SK-N-SH (cell line): ENCODE measurements around the gene TAS1R3. TPM values are rescaled to one million over a fixed set of nuclear protein-coding genes. Genes with fewer than 3 reads are reported as not detected.

Experiments used
- CTCF ChIA-PET: fragments of 300-600, 350-600 bp; formaldehyde crosslinking; extraction: SDS; loops from one replicate; lab custom pipeline; 2021; lab: Yijun Ruan, JAX
- POLR2A ChIA-PET: fragments of 350-600 bp; sonication (Branson Sonifier 250); formaldehyde crosslinking; extraction: SDS; loops from one replicate; lab custom pipeline; 2020; ENCODE audit warnings: antibody characterized with exemption, inconsistent platforms; lab: Yijun Ruan, JAX
- DNase-seq: peaks from one replicate; pipeline ENCODE4 v3.0.0; 2012
- H2AFZ ChIP-seq: fragments of 200-600 bp; sonication (generic); 2 replicates; pipeline ENCODE4 v1.8.1; 2016; ENCODE audit warnings: antibody characterized with exemption, mild to moderate bottlenecking, low read depth
- H3F3A ChIP-seq: fragments of 200-600 bp; sonication (generic); replicated peaks from 2 replicates; pipeline ENCODE3; 2016; ENCODE audit warnings: antibody characterized with exemption, mild to moderate bottlenecking; ENCODE audit not compliant: insufficient read depth
- H3K27ac ChIP-seq, 2 experiments: fragments of 200-500 bp in 1 of 2; fragments of 200-600 bp in 1 of 2; sonication (Bioruptor generic) in 1 of 2; sonication (generic), shearing (Covaris generic) in 1 of 2; 2 replicates each; pipeline versions ENCODE4 v1.5.1 to v1.6.1; 2014 to 2016; ENCODE audit warnings: low read depth in 2 of 2, inconsistent platforms in 1 of 2, low read length in 1 of 2, mild to moderate bottlenecking in 1 of 2, mixed read lengths in 1 of 2
- H3K27me3 ChIP-seq: fragments of 200-600 bp; sonication (generic), shearing (Covaris generic); 2 replicates; pipeline ENCODE4 v1.6.1; 2016; ENCODE audit warnings: mixed run types; ENCODE audit not compliant: insufficient read depth
- H3K36me3 ChIP-seq, 2 experiments: fragments of 200-500 bp in 1 of 2; fragments of 200-600 bp in 1 of 2; sonication (Bioruptor generic) in 1 of 2; sonication (generic) in 1 of 2; replicated peaks in 1 of 2; 2 replicates each; pipeline versions ENCODE3 to v1.5.1; 2014 to 2016; ENCODE audit warnings: low read length in 1 of 2, mild to moderate bottlenecking in 1 of 2; ENCODE audit not compliant: insufficient read depth in 2 of 2, control insufficient read depth in 1 of 2
- H3K4me1 ChIP-seq, 2 experiments: fragments of 200-500 bp in 1 of 2; fragments of 200-600 bp in 1 of 2; sonication (Bioruptor generic) in 1 of 2; sonication (generic), shearing (Covaris generic) in 1 of 2; 2 replicates each; pipeline versions ENCODE4 v1.5.1 to v1.6.1; 2014 to 2016; ENCODE audit warnings: low read depth in 1 of 2, low read length in 1 of 2, mixed run types in 1 of 2; ENCODE audit not compliant: insufficient read depth in 2 of 2, control insufficient read depth in 1 of 2
- H3K4me2 ChIP-seq: fragments of 200-600 bp; sonication (generic), shearing (Covaris generic); 2 replicates; pipeline ENCODE4 v1.6.1; 2017; ENCODE audit warnings: mixed run types
- H3K4me3 ChIP-seq, 2 experiments: fragments of 200-500 bp in 1 of 2; fragments of 200-600 bp in 1 of 2; sonication (Bioruptor generic) in 1 of 2; sonication (generic), shearing (Covaris generic) in 1 of 2; 2 replicates each; pipeline versions ENCODE4 v1.5.1 to v1.8.1; 2014 to 2016; ENCODE audit warnings: low read depth in 2 of 2, inconsistent platforms in 1 of 2, low read length in 1 of 2, mild to moderate bottlenecking in 1 of 2, mixed read lengths in 1 of 2, moderate library complexity in 1 of 2
- H3K79me2 ChIP-seq: fragments of 200-600 bp; sonication (generic); 2 replicates; pipeline ENCODE4 v1.8.1; 2017; ENCODE audit warnings: mild to moderate bottlenecking; ENCODE audit not compliant: insufficient read depth
- H3K9ac ChIP-seq: fragments of 200-600 bp; sonication (generic); 2 replicates; pipeline ENCODE4 v1.6.1; 2017; ENCODE audit warnings: mixed run types
- H3K9me2 ChIP-seq: fragments of 200-600 bp; sonication (generic); 2 replicates; pipeline ENCODE4 v1.6.1; 2017; ENCODE audit warnings: mixed run types
- H3K9me3 ChIP-seq: fragments of 200-600 bp; sonication (generic); 2 replicates; pipeline ENCODE4 v1.6.1; 2017; ENCODE audit warnings: mixed run types, mild to moderate bottlenecking, moderate library complexity
- H4K20me1 ChIP-seq: fragments of 200-600 bp; sonication (generic); 2 replicates; pipeline ENCODE4 v1.6.1; 2017; ENCODE audit warnings: mild to moderate bottlenecking, mixed run types; ENCODE audit not compliant: insufficient read depth
- FOXJ3 ChIP-seq: sonication (generic); formaldehyde crosslinking; IDR thresholded peaks from 2 replicates; pipeline ENCODE4 v1.5.1; 2020; ENCODE audit warnings: mild to moderate bottlenecking, missing genetic modification reagents
- PBX3 ChIP-seq: IDR thresholded peaks from 2 replicates; pipeline ENCODE4; 2012
- RCOR1 ChIP-seq: fragments of 150-350 bp; IDR thresholded peaks from 2 replicates; pipeline ENCODE4 v1.6.1; 2017; ENCODE audit warnings: antibody characterized with exemption, low read length
- REST ChIP-seq: IDR thresholded peaks from 2 replicates; pipeline ENCODE4 v1.6.1; 2012; ENCODE audit warnings: mild to moderate bottlenecking, low read depth, low read length, moderate library complexity
- USF1 ChIP-seq: IDR thresholded peaks from 2 replicates; pipeline ENCODE4 v1.4.0; 2012; ENCODE audit warnings: low read depth, borderline replicate concordance
- WGBS: methylation state at CpG from one replicate; pipeline ENCODE4 v1.1.6; 2017; ENCODE audit warnings: low lambda C conversion rate; 5-methylcytosine and 5-hydroxymethylcytosine counted together
- polyA plus RNA-seq, 3 experiments: library from polyadenylated mRNA; depleted of rRNA; stranded (reverse); fragments of >200 nt; gene quantifications; 2 replicates each; pipeline ENCODE4 v1.2.3, GENCODE V29; 2012

TAS1R3 gene
- polyA plus RNA-seq, 1 of the 3 experiments (the other 2 are of a cell fraction) = 0.08 TPM

GRCh38 chr1:1332774-1333480 is 1.8 kb downstream of the TAS1R3 start (continued):
- no peak for TF ChIP-seq USF1

GRCh38 chr1:1333551-1334241 is 2.6 kb downstream of the TAS1R3 start:
- Histone ChIP-seq H3K27ac (no peak overlapping the region), H3K4me2 (no peak overlapping the region), H3K79me2 (no peaks in the 10 kb centered on the region), H3K9ac (no peak overlapping the region), H3K9me3 (no peaks in the 10 kb centered on the region), H2AFZ (no peak overlapping the region), H3K4me1 (peaks cover 0 to 15% of the 10 kb centered on the region in 2 experiments; a peak in 1 of 4 replicates), H3F3A (peaks cover 5% of the 10 kb centered on the region), H3K36me3 (peaks cover 0 to 14% of the 10 kb centered on the region in 2 experiments), H3K27me3 (no peaks in the 10 kb centered on the region), H3K9me2 (no peaks in the 10 kb centered on the region), H4K20me1 (no peaks in the 10 kb centered on the region), H3K4me3 (no peak overlapping the region)
- TF ChIP-seq PBX3 (0 out of 2 replicates have a peak, but pooled peaks have one; percentile 3), RCOR1 (no peak)
- WGBS = 88% methylated on average over 14 of the region's 36 CpGs
- no peak for DNase-seq
- ChIA-PET CTCF (interaction anchor here (1.5 to 3.6 kb wide), 2 partner anchors 10 to 29 kb away, joined by 3 to 16 read pairs; no protein-coding TSS in a partner anchor), POLR2A (no interaction called here)

GRCh38 chr1:1334835-1335234 is 3.8 kb downstream of the TAS1R3 start:
- WGBS = 98% methylated on average over 8 of the region's 11 CpGs
- CTCF ChIA-PET = interaction anchor here (1.5 to 3.6 kb wide), 2 partner anchors 9 to 30 kb away, joined by 3 to 16 read pairs; no protein-coding TSS in a partner anchor
- TF ChIP-seq REST = peak; percentile 94
- TF ChIP-seq FOXJ3 = no peak

More at GRCh38 chr1:1334835-1335234, 3.8 kb downstream of the TAS1R3 start:
- H3K27ac ChIP-seq = no peak overlapping the region
- H3K9ac ChIP-seq = no peak overlapping the region
- peaks cover 0 to 15% of the 10 kb centered on the region in 2 experiments; a peak in 1 of 4 replicates for H3K4me1 ChIP-seq
- no peak for DNase-seq
- H3K4me2 ChIP-seq = no peak overlapping the region
- POLR2A ChIA-PET = no interaction called here
- H3K9me3 ChIP-seq = no peaks in the 10 kb centered on the region
- H2AFZ ChIP-seq = no peak overlapping the region
- no peaks in the 10 kb centered on the region for H4K20me1 ChIP-seq
- H3K27me3 ChIP-seq = no peaks in the 10 kb centered on the region
- no peaks in the 10 kb centered on the region for H3K9me2 ChIP-seq
- no peak overlapping the region for H3K4me3 ChIP-seq
- H3K79me2 ChIP-seq = no peaks in the 10 kb centered on the region
- peaks cover 0 to 17% of the 10 kb centered on the region in 2 experiments for H3K36me3 ChIP-seq
- no peaks in the 10 kb centered on the region for H3F3A ChIP-seq
